H1 (cell line): Measurements from ENCODE around the gene C1orf56. TPM values are rescaled to one million over a fixed set of nuclear protein-coding genes. Genes with fewer than 3 reads are reported as not detected.
A peak's percentile ranks its signal among the peaks of the same experiment; 100 is the strongest.

Experiments used
- ASH2L ChIP-seq: fragments of 200-600, 300-600 bp; sonication (generic); IDR thresholded peaks from one replicate; pipeline ENCODE4 v1.7.1; 2017; ENCODE audit warnings: low read length
- CEBPB ChIP-seq: IDR thresholded peaks from 2 replicates; pipeline ENCODE4 v1.6.1; 2012; ENCODE audit warnings: low read depth, low read length
- CHD1 ChIP-seq: IDR thresholded peaks from 2 replicates; pipeline ENCODE4 v1.6.1; 2012; ENCODE audit warnings: low read depth, low read length, improper control_type of control experiment
- CREB1 ChIP-seq: IDR thresholded peaks from 2 replicates; pipeline ENCODE4 v1.6.1; 2012; ENCODE audit warnings: inconsistent platforms
- CTBP2 ChIP-seq: IDR thresholded peaks from 2 replicates; pipeline ENCODE4 v1.7.0; 2011; ENCODE audit warnings: borderline replicate concordance, mild to moderate bottlenecking, moderate library complexity, mixed read lengths, low read length; ENCODE audit not compliant: insufficient read depth, insufficient read length
- EZH2 ChIP-seq: fragments of 200-600 bp; sonication (generic); IDR thresholded peaks from 2 replicates; pipeline ENCODE4 v1.7.1; 2012; ENCODE audit warnings: low read depth, mild to moderate bottlenecking, moderate library complexity, low read length, inconsistent platforms; ENCODE audit not compliant: severe bottlenecking
- HDAC2 ChIP-seq, 2 experiments: fragments of 300-600 bp in 1 of 2; sonication (generic) in 1 of 2; IDR thresholded peaks; 2 replicates each; pipeline ENCODE4 v1.6.1; 2011 to 2012; ENCODE audit warnings: low read depth in 2 of 2, low read length in 2 of 2, mild to moderate bottlenecking in 2 of 2, moderate library complexity in 2 of 2, borderline replicate concordance in 1 of 2, inconsistent platforms in 1 of 2
- JUN ChIP-seq: IDR thresholded peaks from 2 replicates; pipeline ENCODE4 v1.6.1; 2011; ENCODE audit warnings: low read depth, mild to moderate bottlenecking, improper control_type of control experiment, low read length
- KDM4A ChIP-seq: IDR thresholded peaks from one replicate; pipeline ENCODE4 v1.7.1; 2012; ENCODE audit warnings: low read depth, mild to moderate bottlenecking, moderate library complexity, low read length, inconsistent platforms; ENCODE audit not compliant: severe bottlenecking
- PHF8 ChIP-seq: fragments of 200-600 bp; sonication (generic); conservative IDR thresholded peaks from 2 replicates; pipeline ENCODE4 v1.7.1; 2012; ENCODE audit warnings: low read depth, mild to moderate bottlenecking, inconsistent platforms, low read length, moderate library complexity
- RFX5 ChIP-seq: IDR thresholded peaks from 2 replicates; pipeline ENCODE4 v1.6.1; 2011; ENCODE audit warnings: low read depth, low read length, improper control_type of control experiment, borderline replicate concordance
- SIX5 ChIP-seq: IDR thresholded peaks from 2 replicates; pipeline ENCODE4 v1.6.1; 2011; ENCODE audit warnings: mild to moderate bottlenecking, low read depth, low read length
- SP2 ChIP-seq: IDR thresholded peaks from 2 replicates; pipeline ENCODE4 v1.6.1; 2012; ENCODE audit warnings: mild to moderate bottlenecking, low read length, inconsistent platforms
- SRF ChIP-seq: IDR thresholded peaks from 2 replicates; pipeline ENCODE4 v1.6.1; 2011; ENCODE audit warnings: mild to moderate bottlenecking, low read depth, low read length, moderate library complexity
- SUZ12 ChIP-seq: fragments of 200-600 bp; sonication (generic); IDR thresholded peaks from 2 replicates; pipeline ENCODE4 v1.6.1; 2012; ENCODE audit warnings: mild to moderate bottlenecking, inconsistent platforms, low read length, moderate library complexity, mixed read lengths
- TAF7 ChIP-seq: optimal IDR thresholded peaks from 2 replicates; pipeline ENCODE3; 2011; ENCODE audit warnings: low read depth, mild to moderate bottlenecking, inconsistent platforms, low read length, moderate library complexity, borderline replicate concordance
- YY1 ChIP-seq: IDR thresholded peaks from 2 replicates; pipeline ENCODE4 v1.6.1; 2011; ENCODE audit warnings: low read depth, mild to moderate bottlenecking, low read length
- ZNF274 ChIP-seq: IDR thresholded peaks from 2 replicates; pipeline ENCODE4 v1.7.0; 2012; ENCODE audit warnings: low read length, borderline replicate concordance; ENCODE audit errors: extremely low read depth
- polyA plus RNA-seq, 7 experiments: library from polyadenylated mRNA; depleted of rRNA in 3 of 7; stranded (reverse) in 5 of 7; unstranded in 2 of 7; fragments of >200 nt in 5 of 7; fragments of 200-250 nt in 2 of 7; gene quantifications; 1 replicate in 5 of 7; 2 replicates in 1 of 7; 4 replicates in 1 of 7; pipeline versions ENCODE4 v1.2.1 to v1.2.3, GENCODE V29; 2011 to 2013; ENCODE audit warnings: missing spikeins in 2 of 7, mixed read lengths in 2 of 7
- total RNA-seq: library from RNA; stranded (reverse); fragmentation: NEBNext Ultra II Directional; extraction: Animal tissue kit (Norgen Biotek cat#: 25700); gene quantifications from 2 replicates; pipeline ENCODE4 v1.2.1, GENCODE V29; 2021
- TF ChIP-seq, protein P1 (sequence below): IDR thresholded peaks from 2 replicates; pipeline ENCODE4 v1.6.1; 2012; ENCODE audit warnings: inconsistent platforms
- TF ChIP-seq, protein P2 (sequence below), 3 experiments: IDR thresholded peaks; 1 replicate in 2 of 3; 2 replicates in 1 of 3; pipeline versions ENCODE4 v1.5.1 to v1.6.1; 2011; ENCODE audit warnings: low read length in 3 of 3, mild to moderate bottlenecking in 3 of 3, inconsistent platforms in 2 of 3, low read depth in 1 of 3, moderate library complexity in 1 of 3; ENCODE audit not compliant: insufficient read depth in 1 of 3; ENCODE audit errors: control extremely low read depth in 1 of 3

Gene C1orf56
- total and polyA plus RNA-seq, 2 of the 8 experiments (the other 6 are each of a cell fraction or from before 2014, with no cell fraction given): 3.0 to 3.4 TPM

DNA sequence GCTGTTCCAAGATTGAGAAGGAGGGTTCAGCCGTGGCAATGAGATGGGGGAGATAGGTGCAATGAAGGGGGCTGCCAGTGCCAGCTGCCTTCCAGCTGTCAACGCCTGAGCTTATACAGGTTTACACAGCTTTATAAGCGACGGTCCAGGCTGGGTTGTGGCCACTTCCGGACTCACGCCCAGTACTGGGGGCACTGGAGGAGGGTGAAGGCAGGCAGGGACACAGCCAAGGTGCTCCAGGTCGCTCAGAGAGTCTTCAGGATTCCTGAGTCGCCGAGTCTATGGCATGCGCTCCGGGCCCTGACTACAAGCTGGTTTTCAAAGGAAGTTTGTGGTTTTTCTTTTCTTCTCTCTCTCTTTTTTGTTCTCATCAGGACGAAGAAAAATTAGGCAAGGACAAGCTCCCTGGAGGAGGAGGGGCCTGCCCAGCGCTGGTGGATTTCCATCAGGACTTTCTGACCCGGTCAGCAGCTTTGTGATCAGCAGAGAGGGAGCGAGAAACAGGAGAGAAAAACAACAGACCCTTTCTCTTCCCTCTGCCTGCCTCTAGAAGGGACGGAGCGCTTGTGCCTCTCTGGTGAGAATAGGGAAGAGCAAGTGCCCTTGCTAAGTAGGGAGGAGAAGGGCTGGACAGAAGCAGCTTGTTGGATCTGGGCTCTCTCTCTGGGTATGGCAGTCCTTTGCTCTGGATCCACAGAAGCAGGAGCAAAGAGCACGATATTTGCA, 41.1 kb upstream of the C1orf56 start, which contains the start of gene MINDY1 (continued):
- TF ChIP-seq TAF7 (peak; percentile 18), YY1 (0 out of 2 replicates have a peak, but pooled peaks have one; percentile 28), SRF (no peak), SUZ12 (no peak), ASH2L (peak; percentile 82), SP2 (no peak), PHF8 (0 out of 2 replicates have a peak, but pooled peaks have one; percentile 24), HDAC2 (IDR thresholded peaks at IDR 0.05; ENCODE audit: borderline replicate concordance in 1 of 2, low read depth in 2 of 2, low read length in 2 of 2) (no peak), ZNF274 (no peak), CTBP2 (no peak), RFX5 (no peak), CEBPB (no peak), JUN (no peak), CREB1 (no peak), KDM4A (no peak), EZH2 (no peak), SIX5 (no peak), CHD1 (no peak)
- TF ChIP-seq, protein P1, sequence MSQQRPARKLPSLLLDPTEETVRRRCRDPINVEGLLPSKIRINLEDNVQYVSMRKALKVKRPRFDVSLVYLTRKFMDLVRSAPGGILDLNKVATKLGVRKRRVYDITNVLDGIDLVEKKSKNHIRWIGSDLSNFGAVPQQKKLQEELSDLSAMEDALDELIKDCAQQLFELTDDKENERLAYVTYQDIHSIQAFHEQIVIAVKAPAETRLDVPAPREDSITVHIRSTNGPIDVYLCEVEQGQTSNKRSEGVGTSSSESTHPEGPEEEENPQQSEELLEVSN: no peak
- TF ChIP-seq, protein P2, sequence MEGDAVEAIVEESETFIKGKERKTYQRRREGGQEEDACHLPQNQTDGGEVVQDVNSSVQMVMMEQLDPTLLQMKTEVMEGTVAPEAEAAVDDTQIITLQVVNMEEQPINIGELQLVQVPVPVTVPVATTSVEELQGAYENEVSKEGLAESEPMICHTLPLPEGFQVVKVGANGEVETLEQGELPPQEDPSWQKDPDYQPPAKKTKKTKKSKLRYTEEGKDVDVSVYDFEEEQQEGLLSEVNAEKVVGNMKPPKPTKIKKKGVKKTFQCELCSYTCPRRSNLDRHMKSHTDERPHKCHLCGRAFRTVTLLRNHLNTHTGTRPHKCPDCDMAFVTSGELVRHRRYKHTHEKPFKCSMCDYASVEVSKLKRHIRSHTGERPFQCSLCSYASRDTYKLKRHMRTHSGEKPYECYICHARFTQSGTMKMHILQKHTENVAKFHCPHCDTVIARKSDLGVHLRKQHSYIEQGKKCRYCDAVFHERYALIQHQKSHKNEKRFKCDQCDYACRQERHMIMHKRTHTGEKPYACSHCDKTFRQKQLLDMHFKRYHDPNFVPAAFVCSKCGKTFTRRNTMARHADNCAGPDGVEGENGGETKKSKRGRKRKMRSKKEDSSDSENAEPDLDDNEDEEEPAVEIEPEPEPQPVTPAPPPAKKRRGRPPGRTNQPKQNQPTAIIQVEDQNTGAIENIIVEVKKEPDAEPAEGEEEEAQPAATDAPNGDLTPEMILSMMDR (IDR thresholded peaks at IDR 0.05; ENCODE audit: control extremely low read depth in 1 of 3, insufficient read depth in 1 of 3, low read depth in 1 of 3, low read length in 3 of 3): peak; percentile 53 to 70 (median 62)
